ENCODE data around the gene MED13L.

MED13L gene

GRCh38 chr12:116177017-116177416 is 100.5 kb downstream of the MED13L start:
- Histone ChIP-seq H3K27me3 (ENCODE audit: insufficient read depth, poor library complexity, severe bottlenecking) (no peaks in the 10 kb centered on the region), H3K4me3 (ENCODE audit: severe bottlenecking) (no peak overlapping the region), H3K36me3 (ENCODE audit: low read depth) (no peaks in the 10 kb centered on the region), H3K4me1 (ENCODE audit: insufficient read depth, poor library complexity, severe bottlenecking) (peaks cover 6% of the 10 kb centered on the region), H3K27ac (ENCODE audit: poor library complexity, severe bottlenecking) (no peak overlapping the region), H3K9me3 (ENCODE audit: severe bottlenecking) (no peaks in the 10 kb centered on the region)
- DNase-seq (ENCODE audit: low spot score) (no peak), ATAC-seq (ENCODE audit: low read depth) (no peak)
- no peak for TF ChIP-seq CTCF (IDR thresholded peaks at IDR 0.05; ENCODE audit: poor library complexity, severe bottlenecking)

- ATAC-seq (ENCODE audit: low read depth) (no peak), DNase-seq (ENCODE audit: low spot score) (no peak)
- Histone ChIP-seq H3K9me3 (ENCODE audit: severe bottlenecking) (no peaks in the 10 kb centered on the region), H3K36me3 (ENCODE audit: low read depth) (no peaks in the 10 kb centered on the region), H3K27me3 (ENCODE audit: insufficient read depth, poor library complexity, severe bottlenecking) (no peaks in the 10 kb centered on the region), H3K27ac (ENCODE audit: poor library complexity, severe bottlenecking) (no peak overlapping the region), H3K4me3 (ENCODE audit: severe bottlenecking) (no peak overlapping the region), H3K4me1 (ENCODE audit: insufficient read depth, poor library complexity, severe bottlenecking) (peaks cover 12% of the 10 kb centered on the region)
- TF ChIP-seq CTCF (IDR thresholded peaks at IDR 0.05; ENCODE audit: poor library complexity, severe bottlenecking) = no peak
Observed at GRCh38 chr12:116174904-116175303, 102.6 kb downstream of the MED13L start.

- no peak for DNase-seq (ENCODE audit: low spot score)
- peaks cover 12% of the 10 kb centered on the region for H3K4me1 ChIP-seq (ENCODE audit: insufficient read depth, poor library complexity, severe bottlenecking)
- no peaks in the 10 kb centered on the region for H3K27me3 ChIP-seq (ENCODE audit: insufficient read depth, poor library complexity, severe bottlenecking)
- H3K27ac ChIP-seq (ENCODE audit: poor library complexity, severe bottlenecking) = no peak overlapping the region
- ATAC-seq (ENCODE audit: low read depth) = no peak
- H3K36me3 ChIP-seq (ENCODE audit: low read depth) = no peaks in the 10 kb centered on the region
- no peaks in the 10 kb centered on the region for H3K9me3 ChIP-seq (ENCODE audit: severe bottlenecking)
- H3K4me3 ChIP-seq (ENCODE audit: severe bottlenecking) = no peak overlapping the region
- TF ChIP-seq CTCF (IDR thresholded peaks at IDR 0.05; ENCODE audit: poor library complexity, severe bottlenecking) = no peak
Observed at GRCh38 chr12:116174006-116174405, 103.5 kb downstream of the MED13L start.

- no peak overlapping the region for H3K27ac ChIP-seq (ENCODE audit: poor library complexity, severe bottlenecking)
- H3K4me3 ChIP-seq (ENCODE audit: severe bottlenecking) = no peak overlapping the region
- TF ChIP-seq CTCF (IDR thresholded peaks at IDR 0.05; ENCODE audit: poor library complexity, severe bottlenecking) = no peak
- peaks cover 12% of the 10 kb centered on the region for H3K4me1 ChIP-seq (ENCODE audit: insufficient read depth, poor library complexity, severe bottlenecking)
- H3K36me3 ChIP-seq (ENCODE audit: low read depth) = no peaks in the 10 kb centered on the region
- DNase-seq (ENCODE audit: low spot score) (no peak), ATAC-seq (ENCODE audit: low read depth) (peak; percentile 27; the same call in 1 of the 3 replicates)
- H3K27me3 ChIP-seq (ENCODE audit: insufficient read depth, poor library complexity, severe bottlenecking) = no peaks in the 10 kb centered on the region
- no peaks in the 10 kb centered on the region for H3K9me3 ChIP-seq (ENCODE audit: severe bottlenecking)
Observed at GRCh38 chr12:116172224-116172849, 105.2 kb downstream of the MED13L start.

- Histone ChIP-seq H3K36me3 (ENCODE audit: low read depth) (no peaks in the 10 kb centered on the region), H3K27ac (ENCODE audit: poor library complexity, severe bottlenecking) (no peak overlapping the region), H3K4me3 (ENCODE audit: severe bottlenecking) (no peak overlapping the region), H3K9me3 (ENCODE audit: severe bottlenecking) (no peaks in the 10 kb centered on the region), H3K4me1 (ENCODE audit: insufficient read depth, poor library complexity, severe bottlenecking) (peaks cover 12% of the 10 kb centered on the region), H3K27me3 (ENCODE audit: insufficient read depth, poor library complexity, severe bottlenecking) (no peaks in the 10 kb centered on the region)
- DNase-seq (ENCODE audit: low spot score) (no peak), ATAC-seq (ENCODE audit: low read depth) (peak; percentile 45; the same call in 2 of the 3 replicates)
- TF ChIP-seq CTCF (IDR thresholded peaks at IDR 0.05; ENCODE audit: poor library complexity, severe bottlenecking) = no peak
Observed at GRCh38 chr12:116171549-116171948, 105.9 kb downstream of the MED13L start.
